IMR-90 (cell line): ENCODE data around the gene SYS1. TPM values are rescaled to one million over a fixed set of nuclear protein-coding genes. Genes with fewer than 3 reads are reported as not detected.

Experiments
- ATAC-seq: fragments of 200-7000 bp; cut with Tn5 transposase; 2 replicates; pipeline ENCODE4 v1.9.1; 2020; ENCODE audit warnings: low read depth, mild to moderate bottlenecking, moderate library complexity
- BruUV-seq: library from RNA; stranded (reverse); fragments of 400-500 nt; replicated peaks from 2 replicates; lab custom pipeline; 2021; lab: Mats Ljungman, UMichigan
- CTCF ChIA-PET: fragments of 300-600 bp; formaldehyde crosslinking; extraction: SDS; loops from one replicate; lab custom pipeline; 2021; ENCODE audit warnings: antibody characterized with exemption; lab: Yijun Ruan, JAX
- POLR2A ChIA-PET: fragments of 300-600 bp; sonication (Branson Sonifier 250); formaldehyde crosslinking; loops from one replicate; lab custom pipeline; 2022; ENCODE audit warnings: antibody characterized with exemption; ENCODE audit not compliant: unreplicated experiment; lab: Charles Lee
- DNase-seq: peaks from one replicate; pipeline ENCODE4 v3.0.0; 2013
- H2AFZ ChIP-seq: replicated peaks from 2 replicates; pipeline ENCODE3; 2013; ENCODE audit warnings: low read length, mild to moderate bottlenecking; ENCODE audit not compliant: poor library complexity
- H2AK5ac ChIP-seq: 2 replicates; pipeline ENCODE4 v1.6.1; 2013; ENCODE audit warnings: low read depth, low read length, inconsistent platforms
- H2AK9ac ChIP-seq: replicated peaks from 2 replicates; pipeline ENCODE3; 2013; ENCODE audit warnings: mild to moderate bottlenecking, low read depth, low read length, moderate library complexity; ENCODE audit not compliant: poor library complexity
- H2BK120ac ChIP-seq: 2 replicates; pipeline ENCODE4 v1.6.1; 2013; ENCODE audit warnings: low read depth, low read length, inconsistent platforms
- H2BK15ac ChIP-seq: 3 replicates; pipeline ENCODE4 v1.6.1; 2013; ENCODE audit warnings: low read depth, low read length, inconsistent platforms
- H2BK20ac ChIP-seq: 2 replicates; pipeline ENCODE4 v1.6.1; 2013; ENCODE audit warnings: low read depth, mild to moderate bottlenecking, inconsistent platforms, low read length, moderate library complexity
- H2BK5ac ChIP-seq: 2 replicates; pipeline ENCODE4 v1.6.1; 2013; ENCODE audit warnings: mild to moderate bottlenecking, low read depth, low read length, inconsistent platforms; ENCODE audit not compliant: poor library complexity, severe bottlenecking
- H3K14ac ChIP-seq: replicated peaks from 2 replicates; pipeline ENCODE4 v1.6.1; 2013; ENCODE audit warnings: low read depth, low read length, inconsistent platforms
- H3K18ac ChIP-seq: 2 replicates; pipeline ENCODE4 v1.6.1; 2013; ENCODE audit warnings: low read depth, low read length, control low read depth
- H3K23ac ChIP-seq: 2 replicates; pipeline ENCODE4 v1.6.1; 2013; ENCODE audit warnings: low read depth, low read length, inconsistent platforms
- H3K27ac ChIP-seq: 2 replicates; pipeline ENCODE4 v1.5.1; 2013; ENCODE audit warnings: mild to moderate bottlenecking, control low read depth, low read length; ENCODE audit not compliant: insufficient read depth
- H3K27me3 ChIP-seq: 2 replicates; pipeline ENCODE4 v1.6.1; 2013; ENCODE audit warnings: low read length; ENCODE audit not compliant: control insufficient read depth, insufficient read depth
- H3K36me3 ChIP-seq: 2 replicates; pipeline ENCODE4 v1.6.1; 2013; ENCODE audit warnings: low read length, mixed read lengths; ENCODE audit not compliant: control insufficient read depth, insufficient read depth
- H3K4ac ChIP-seq: 2 replicates; pipeline ENCODE4 v1.6.1; 2013; ENCODE audit warnings: low read depth, low read length, inconsistent platforms
- H3K4me1 ChIP-seq: 2 replicates; pipeline ENCODE4 v1.6.1; 2013; ENCODE audit warnings: low read length, mixed read lengths; ENCODE audit not compliant: control insufficient read depth, insufficient read depth
- H3K4me2 ChIP-seq: 2 replicates; pipeline ENCODE4 v1.6.1; 2013; ENCODE audit warnings: low read depth, mild to moderate bottlenecking, control low read depth, low read length, moderate library complexity
- H3K4me3 ChIP-seq: 2 replicates; pipeline ENCODE4 v1.5.1; 2013; ENCODE audit warnings: low read depth, mild to moderate bottlenecking, control low read depth, low read length, moderate library complexity; ENCODE audit not compliant: insufficient read depth
- H3K56ac ChIP-seq: 2 replicates; pipeline ENCODE4 v1.6.1; 2013; ENCODE audit warnings: low read length, inconsistent platforms; ENCODE audit not compliant: insufficient read depth; ENCODE audit errors: extremely low read depth
- H3K79me1 ChIP-seq, 2 experiments: 2 replicates each; pipeline ENCODE4 v1.6.1; 2013; ENCODE audit warnings: low read length in 2 of 2, inconsistent platforms in 1 of 2, low read depth in 1 of 2
- H3K9ac ChIP-seq: 2 replicates; pipeline ENCODE4 v1.6.1; 2013; ENCODE audit warnings: low read depth, low read length, control low read depth
- H3K9me1 ChIP-seq: 2 replicates; pipeline ENCODE4 v1.6.1; 2013; ENCODE audit warnings: low read length, inconsistent platforms; ENCODE audit not compliant: insufficient read depth
- H3K9me3 ChIP-seq: 2 replicates; pipeline ENCODE4 v1.6.1; 2013; ENCODE audit warnings: low read length; ENCODE audit not compliant: control insufficient read depth, insufficient read depth
- H4K20me1 ChIP-seq: 2 replicates; pipeline ENCODE4 v1.6.1; 2013; ENCODE audit warnings: low read length, inconsistent platforms; ENCODE audit not compliant: insufficient read depth
- H4K5ac ChIP-seq: 2 replicates; pipeline ENCODE4 v1.6.1; 2013; ENCODE audit warnings: mild to moderate bottlenecking, low read depth, low read length, control low read depth
- H4K8ac ChIP-seq, 2 experiments: 2 replicates each; pipeline ENCODE4 v1.6.1; 2013; ENCODE audit warnings: low read depth in 2 of 2, low read length in 2 of 2, control low read depth in 1 of 2, inconsistent platforms in 1 of 2
- H4K91ac ChIP-seq: 2 replicates; pipeline ENCODE4 v1.6.1; 2013; ENCODE audit warnings: low read depth, low read length, inconsistent platforms; ENCODE audit not compliant: insufficient read depth
- CEBPB ChIP-seq: IDR thresholded peaks from 2 replicates; pipeline ENCODE4 v1.6.1; 2012; ENCODE audit warnings: low read depth, low read length, improper control_type of control experiment
- CHD1 ChIP-seq: IDR thresholded peaks from 2 replicates; pipeline ENCODE4 v1.6.1; 2012; ENCODE audit warnings: low read depth, low read length, improper control_type of control experiment
- CTCF ChIP-seq: conservative IDR thresholded peaks from 2 replicates; pipeline ENCODE4 v1.5.1; 2012; ENCODE audit warnings: mild to moderate bottlenecking, low read depth, low read length, improper control_type of control experiment
- FOS ChIP-seq: fragments of 150-350 bp; IDR thresholded peaks from 2 replicates; pipeline ENCODE4 v1.6.1; 2016; ENCODE audit warnings: low read depth, low read length
- RAD21 ChIP-seq: IDR thresholded peaks from 2 replicates; pipeline ENCODE4 v1.6.1; 2012; ENCODE audit warnings: low read length, improper control_type of control experiment
- WGBS, 2 experiments: methylation state at CpG; one replicate each; pipeline versions ENCODE4 v1.1.5 to v1.1.7; 2013; ENCODE audit warnings: missing lambda C conversion rate in 2 of 2; ENCODE audit not compliant: insufficient read length in 1 of 2; ENCODE audit errors: extremely low coverage in 2 of 2; 5-methylcytosine and 5-hydroxymethylcytosine counted together
- dilution Hi-C: fragments of 300-500 bp; cut with HindIII; formaldehyde crosslinking; loops from one replicate; pipeline ENCODE4 v1.14.3; 2018; ENCODE audit warnings: low sequenced_read_pairs; ENCODE audit not compliant: unreplicated experiment
- in situ Hi-C: fragments of 300-500 bp; cut with MboI; formaldehyde crosslinking; loops from 3 replicates; pipeline ENCODE4 v1.14.3; 2019; ENCODE audit warnings: low sequenced_read_pairs, inconsistent platforms, mixed read lengths
- intact Hi-C: fragments of 100-400 bp; cut with micrococcal nuclease; formaldehyde crosslinking; loops from 2 replicates; pipeline ENCODE4 v1.10.0; 2022
- polyA plus RNA-seq, 3 experiments: library from polyadenylated mRNA; depleted of rRNA; stranded (reverse); fragments of >200 nt; gene quantifications; 2 replicates each; pipeline ENCODE4 v1.2.3, GENCODE V29; 2012; ENCODE audit warnings: low replicate concordance in 1 of 3
- total RNA-seq: library from RNA; depleted of rRNA; stranded (reverse); fragments of >200 nt; gene quantifications from 2 replicates; pipeline ENCODE4 v1.2.3, GENCODE V29; 2012

SYS1 gene
- total and polyA plus RNA-seq, 2 of the 4 experiments (the other 2 are of a cell fraction) = 12.9 to 24.6 TPM

DNA sequence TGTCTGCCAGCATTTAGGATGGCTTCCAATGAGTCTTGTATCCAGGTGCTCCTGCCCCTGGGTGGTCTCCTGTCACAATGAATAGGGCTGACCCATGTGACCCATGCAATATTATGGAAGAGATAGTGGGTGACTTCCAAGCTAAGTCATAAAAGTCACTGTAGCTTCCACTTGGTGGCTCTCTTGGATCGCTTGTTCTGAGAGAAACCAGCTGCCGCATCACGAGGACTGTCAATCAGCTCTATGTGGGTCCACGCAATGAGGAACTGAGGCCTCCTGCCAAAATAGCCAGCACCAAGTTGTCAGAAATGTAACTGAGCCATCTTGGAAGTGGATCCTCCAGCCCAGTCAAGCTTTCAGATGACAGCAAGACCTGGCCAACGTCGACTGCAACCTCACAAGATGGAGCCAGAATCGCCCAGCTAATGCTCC, 40.0 kb upstream of the SYS1 start:
- Histone ChIP-seq H2BK15ac (no peak overlapping the region), H3K27me3 (peaks cover 5% of the 10 kb centered on the region; the same call in 1 of the 2 replicates), H4K91ac (no peak overlapping the region), H4K5ac (no peak overlapping the region), H3K4me2 (no peak overlapping the region), H4K8ac (no peak overlapping the region), H2AK9ac (peak overlapping the region; percentile 23), H3K4ac (no peak overlapping the region), H3K9me1 (0 out of 2 replicates have a peak, but pooled peaks cover 2% of the 10 kb centered on the region), H3K14ac (no peak overlapping the region), H2BK5ac (no peak overlapping the region), H4K20me1 (peaks cover 19% of the 10 kb centered on the region), H3K4me1 (no peaks in the 10 kb centered on the region), H2AK5ac (no peak overlapping the region), H3K18ac (no peak overlapping the region), H2BK120ac (no peak overlapping the region), H3K56ac (no peak overlapping the region), H2AFZ (no peak overlapping the region), H3K4me3 (no peak overlapping the region), H3K9ac (no peak overlapping the region), H3K9me3 (no peaks in the 10 kb centered on the region), H3K27ac (no peak overlapping the region), H3K79me1 (peaks cover 18 to 19% of the 10 kb centered on the region in 2 experiments), H2BK20ac (no peak overlapping the region), H3K36me3 (peaks cover 29% of the 10 kb centered on the region), H3K23ac (no peak overlapping the region)
- intact Hi-C loops = no loop called here
- BruUV-seq = no TSS peak
- ChIA-PET CTCF (interaction anchor here (0.6 to 1.9 kb wide), 4 partner anchors 11 to 448 kb away, joined by 3 to 15 read pairs (median 4); partner anchors contain the start of gene SYS1), POLR2A (no interaction called here)
- in situ Hi-C loops = loop anchor here (5.0 kb wide), 1 partner anchor 114 kb away; no protein-coding TSS in a partner anchor
- WGBS, 2 experiments = 82% methylated on average over 4 of the region's 7 CpGs; no CpG with 5 or more reads in 1 of the 2 experiments
- ATAC-seq (peak; percentile 8; the same call in 1 of the 2 replicates), DNase-seq (peak; percentile 43)
- peak; percentile 30; the same call in 1 of the 2 replicates for TF ChIP-seq RAD21
- no peak for TF ChIP-seq FOS
- TF ChIP-seq CHD1 = no peak
- TF ChIP-seq CEBPB = no peak
- TF ChIP-seq CTCF = peak; percentile 30; the same call in 1 of the 2 replicates
- dilution Hi-C loops = no loop called here
